T-cell (primary cell): ENCODE measurements around the gene AGPAT4. TPM values are rescaled to one million over a fixed set of nuclear protein-coding genes. Genes with fewer than 3 reads are reported as not detected.

Experiments used
- ATAC-seq, 4 experiments: fragments of 200-7000 bp in 3 of 4; fragments of 150-1000 bp in 1 of 4; cut with Tn5 transposase; replicated peaks in 1 of 4; 1 replicate in 3 of 4; 2 replicates in 1 of 4; pipeline ENCODE4 v1.10.0; 2021; ENCODE audit warnings: moderate library complexity in 3 of 4, mild to moderate bottlenecking in 2 of 4, moderate number of reproducible peaks in 1 of 4
- CTCF ChIA-PET, 2 donors: fragments of 300-600 bp; sonication (Branson Sonifier 250); formaldehyde crosslinking; loops; one replicate each; lab custom pipeline; 2022; ENCODE audit warnings: antibody characterized with exemption in 2 of 2; lab: Charles Lee
- POLR2A ChIA-PET, 2 donors: fragments of 300-600 bp; sonication (Branson Sonifier 250); formaldehyde crosslinking; loops; one replicate each; lab custom pipeline; 2022; ENCODE audit warnings: antibody characterized with exemption in 2 of 2; lab: Charles Lee
- DNase-seq, 35 experiments: peaks; one replicate each; pipeline versions ENCODE4 v3.0.0 to v3.0.0-alpha.2; 2013 to 2023
- H3K27ac ChIP-seq: one replicate; pipeline ENCODE4 v1.5.1; 2013; ENCODE audit warnings: low read length
- H3K27me3 ChIP-seq, 2 experiments: replicated peaks in 1 of 2; 1 replicate in 1 of 2; 2 replicates in 1 of 2; pipeline versions ENCODE4 v1.6.1 to v1.7.0; 2013; ENCODE audit warnings: low read length in 1 of 2, mixed read lengths in 1 of 2; ENCODE audit not compliant: control insufficient read depth in 2 of 2, insufficient read depth in 2 of 2; ENCODE audit errors: extremely low read depth in 1 of 2
- H3K36me3 ChIP-seq, 2 donors: 1 replicate in 1 of 2; 2 replicates in 1 of 2; pipeline versions ENCODE4 v1.6.1 to v1.7.0; 2013; ENCODE audit warnings: low read length in 1 of 2; ENCODE audit not compliant: control insufficient read depth in 2 of 2, insufficient read depth in 1 of 2; ENCODE audit errors: extremely low read depth in 1 of 2
- H3K4me1 ChIP-seq, 2 experiments: 1 replicate in 1 of 2; 2 replicates in 1 of 2; pipeline versions ENCODE4 v1.6.1 to v1.7.0; 2013; ENCODE audit warnings: low read length in 2 of 2, mixed read lengths in 1 of 2; ENCODE audit not compliant: insufficient read depth in 2 of 2, control insufficient read depth in 1 of 2; ENCODE audit errors: extremely low read depth in 1 of 2
- H3K4me3 ChIP-seq, 2 donors: 1 replicate in 1 of 2; 2 replicates in 1 of 2; pipeline versions ENCODE4 v1.5.1 to v1.7.0; 2013; ENCODE audit warnings: mild to moderate bottlenecking in 2 of 2, low read length in 1 of 2, moderate library complexity in 1 of 2; ENCODE audit not compliant: control insufficient read depth in 1 of 2; ENCODE audit errors: extremely low read depth in 1 of 2
- H3K9me3 ChIP-seq: 2 replicates; pipeline ENCODE4 v1.7.0; 2013
- H3K27ac Mint-ChIP-seq, 2 donors: one replicate each; pipeline ENCODE4 v1.8.0; 2020 to 2021; ENCODE audit warnings: mild to moderate bottlenecking in 2 of 2, mixed read lengths in 2 of 2
- H3K27me3 Mint-ChIP-seq, 2 donors: one replicate each; pipeline ENCODE4 v1.8.0; 2021 to 2022; ENCODE audit warnings: mixed read lengths in 2 of 2
- H3K36me3 Mint-ChIP-seq: one replicate; pipeline ENCODE4 v1.8.0; 2021; ENCODE audit warnings: mixed read lengths
- H3K4me1 Mint-ChIP-seq, 3 donors: one replicate each; pipeline ENCODE4 v1.8.0; 2020 to 2022; ENCODE audit warnings: mixed read lengths in 3 of 3, mild to moderate bottlenecking in 1 of 3
- H3K4me3 Mint-ChIP-seq, 3 donors: one replicate each; pipeline ENCODE4 v1.8.0; 2020 to 2022; ENCODE audit warnings: mild to moderate bottlenecking in 3 of 3, mixed read lengths in 3 of 3, moderate library complexity in 3 of 3
- H3K9me3 Mint-ChIP-seq, 3 donors: one replicate each; pipeline ENCODE4 v1.8.0; 2020 to 2022; ENCODE audit warnings: mixed read lengths in 3 of 3
- WGBS: methylation state at CpG from one replicate; pipeline ENCODE4 v1.1.5; 2013; ENCODE audit warnings: missing lambda C conversion rate; ENCODE audit not compliant: insufficient coverage; 5-methylcytosine and 5-hydroxymethylcytosine counted together
- total RNA-seq, 35 experiments: library from RNA in 6 of 35; stranded (reverse) in 6 of 35; fragments of 120-200 nt in 1 of 35; gene quantifications; one replicate each; pipeline versions ENCODE4 v1.2.1 to v1.2.4 and lab custom pipeline; 2013 to 2026

The AGPAT4 gene
- total RNA-seq, 5 donors from 2014 or later (not counting 1 experiment from before 2014, with no cell fraction given): 5.6 to 15.0 (median 6.3) TPM

GRCh38 chr6:161138543-161139303 is 135.1 kb downstream of the AGPAT4 start:
- Histone ChIP-seq H3K36me3 (peaks cover 6 to 28% of the 10 kb centered on the region in 2 donors), H3K4me3 (no peak overlapping the region), H3K9me3 (no peaks in the 10 kb centered on the region), H3K4me1 (no peaks in the 10 kb centered on the region), H3K27me3 (no peaks in the 10 kb centered on the region), H3K27ac (no peak overlapping the region)
- 93% methylated on average over 22 of the region's 23 CpGs for WGBS
- Mint-ChIP-seq H3K27me3 (no peaks in the 10 kb centered on the region), H3K9me3 (no peaks in the 10 kb centered on the region), H3K27ac (no peak overlapping the region), H3K36me3 (peaks cover 30% of the 10 kb centered on the region), H3K4me3 (no peak overlapping the region), H3K4me1 (no peaks in the 10 kb centered on the region)
- DNase-seq (no peak), ATAC-seq (no peak)
- CTCF ChIA-PET: no interaction called here
- POLR2A ChIA-PET: no interaction called here

GRCh38 chr6:161137839-161138542 is 135.9 kb downstream of the AGPAT4 start:
- H3K4me1 Mint-ChIP-seq: no peaks in the 10 kb centered on the region
- Histone ChIP-seq H3K27ac (no peak overlapping the region), H3K4me3 (no peak overlapping the region), H3K9me3 (no peaks in the 10 kb centered on the region), H3K36me3 (peaks cover 6 to 28% of the 10 kb centered on the region in 2 donors), H3K27me3 (no peaks in the 10 kb centered on the region), H3K4me1 (no peaks in the 10 kb centered on the region)
- ATAC-seq: no peak
- no peak overlapping the region for H3K4me3 Mint-ChIP-seq
- DNase-seq: no peak
- H3K27me3 Mint-ChIP-seq: no peaks in the 10 kb centered on the region
- 86% methylated on average over 8 of the region's 12 CpGs for WGBS
- H3K27ac Mint-ChIP-seq: no peak overlapping the region
- POLR2A ChIA-PET: no interaction called here
- no peaks in the 10 kb centered on the region for H3K9me3 Mint-ChIP-seq
- peaks cover 24% of the 10 kb centered on the region for H3K36me3 Mint-ChIP-seq
- CTCF ChIA-PET: interaction anchor here in 1 of 2 donors (0.9 kb wide), 1 partner anchor 233 kb away, joined by 3 read pairs; no protein-coding TSS in a partner anchor

GRCh38 chr6:161137320-161137719 is 136.5 kb downstream of the AGPAT4 start:
- DNase-seq (no peak), ATAC-seq (no peak)
- Mint-ChIP-seq H3K27me3 (no peaks in the 10 kb centered on the region), H3K9me3 (no peaks in the 10 kb centered on the region), H3K4me3 (no peak overlapping the region), H3K27ac (no peak overlapping the region), H3K4me1 (no peaks in the 10 kb centered on the region), H3K36me3 (peaks cover 23% of the 10 kb centered on the region)
- WGBS: 90% methylated on average over 11 of the region's 11 CpGs
- Histone ChIP-seq H3K4me3 (no peak overlapping the region), H3K4me1 (no peaks in the 10 kb centered on the region), H3K27me3 (no peaks in the 10 kb centered on the region), H3K9me3 (no peaks in the 10 kb centered on the region), H3K36me3 (peaks cover 6 to 28% of the 10 kb centered on the region in 2 donors), H3K27ac (no peak overlapping the region)
- CTCF ChIA-PET: interaction anchor here in 1 of 2 donors (0.9 kb wide), 1 partner anchor 234 kb away, joined by 3 read pairs; no protein-coding TSS in a partner anchor
- POLR2A ChIA-PET: no interaction called here

- no peak overlapping the region for H3K4me3 Mint-ChIP-seq
- no peak overlapping the region for H3K27ac ChIP-seq
- POLR2A ChIA-PET: no interaction called here
- H3K36me3 Mint-ChIP-seq: peaks cover 20% of the 10 kb centered on the region
- H3K9me3 ChIP-seq: no peaks in the 10 kb centered on the region
- DNase-seq (no peak), ATAC-seq (no peak)
- CTCF ChIA-PET: no interaction called here
- no peaks in the 10 kb centered on the region for H3K27me3 ChIP-seq
- no peaks in the 10 kb centered on the region for H3K27me3 Mint-ChIP-seq
- no peaks in the 10 kb centered on the region for H3K4me1 Mint-ChIP-seq
- H3K4me1 ChIP-seq: no peaks in the 10 kb centered on the region
- 91% methylated on average over 8 of the region's 11 CpGs for WGBS
- H3K4me3 ChIP-seq: no peak overlapping the region
- H3K36me3 ChIP-seq: peaks cover 6 to 28% of the 10 kb centered on the region in 2 donors
- no peak overlapping the region for H3K27ac Mint-ChIP-seq
- H3K9me3 Mint-ChIP-seq: no peaks in the 10 kb centered on the region
These were observed 137.2 kb downstream of the AGPAT4 start for GRCh38 chr6:161136655-161137054.

DNA sequence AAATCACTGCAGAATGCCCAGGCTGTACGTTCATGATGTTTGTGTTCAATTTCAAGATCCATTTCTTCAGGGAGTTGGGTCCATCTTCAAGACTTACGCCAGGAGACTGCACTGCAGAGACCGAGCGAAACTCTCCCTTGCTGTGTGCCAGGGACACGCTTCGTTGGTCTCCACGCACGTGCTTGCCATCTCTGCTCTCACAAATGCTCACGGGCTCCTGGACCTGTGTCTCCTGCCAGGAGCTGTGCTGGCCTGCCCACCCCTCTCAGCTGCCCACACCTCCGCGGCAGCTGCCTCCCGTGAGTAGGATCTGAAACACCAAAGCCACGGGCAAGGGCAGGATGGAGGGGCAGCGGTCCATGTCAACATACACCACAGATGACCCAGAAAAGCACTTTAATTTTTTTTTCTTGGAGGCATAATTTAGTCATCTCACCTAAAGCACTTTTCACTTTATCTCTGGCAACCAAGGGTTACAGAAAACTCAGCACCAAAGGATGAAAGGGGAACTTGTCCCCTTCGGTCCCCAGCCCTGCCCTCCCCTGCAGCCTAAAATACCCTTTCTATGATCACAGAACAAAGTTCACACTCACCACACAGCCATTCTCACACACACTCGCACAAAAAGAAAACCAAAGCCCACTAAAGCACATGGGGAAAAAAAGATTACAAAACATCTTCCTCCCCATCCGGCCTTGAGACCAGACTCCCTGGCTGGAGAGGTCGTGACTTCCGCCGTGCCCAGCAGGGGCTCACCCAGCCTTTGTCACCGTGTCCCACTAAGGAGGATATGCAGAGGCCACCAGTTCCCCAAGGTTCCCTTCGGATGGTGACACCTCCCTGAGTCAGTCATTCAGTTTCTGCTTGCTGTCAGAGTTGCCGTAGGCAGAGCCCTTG is 137.9 kb downstream of the AGPAT4 start:
- 88% methylated on average over 19 of the region's 23 CpGs for WGBS
- Histone ChIP-seq H3K4me1 (no peaks in the 10 kb centered on the region), H3K36me3 (peaks cover 6 to 28% of the 10 kb centered on the region in 2 donors), H3K4me3 (no peak overlapping the region), H3K27me3 (no peaks in the 10 kb centered on the region), H3K27ac (no peak overlapping the region), H3K9me3 (no peaks in the 10 kb centered on the region)
- Mint-ChIP-seq H3K27me3 (no peaks in the 10 kb centered on the region), H3K4me3 (no peak overlapping the region), H3K9me3 (no peaks in the 10 kb centered on the region), H3K27ac (peak overlapping the region in 1 of 2 donors; percentile 8), H3K4me1 (no peaks in the 10 kb centered on the region), H3K36me3 (peaks cover 20% of the 10 kb centered on the region)
- ChIA-PET POLR2A (no interaction called here), CTCF (no interaction called here)
- DNase-seq (no peak), ATAC-seq (no peak)
